Motor neuron (in vitro differentiated cells): ENCODE results near the gene ING4. TPM values are rescaled to one million over a fixed set of nuclear protein-coding genes. Genes with fewer than 3 reads are reported as not detected.

Experiments
- ATAC-seq, 8 experiments: fragments of 200-7000 bp; cut with Tn5 transposase; replicated peaks in 6 of 8; 2 replicates each; pipeline ENCODE4 v1.8.0; 2021; ENCODE audit warnings: mild to moderate bottlenecking in 8 of 8, moderate library complexity in 8 of 8
- H3K27ac ChIP-seq, 2 donors: fragments of 250-450 bp; sonication (Bioruptor Pico); 2 replicates each; pipeline ENCODE4 v1.9.0; 2021; ENCODE audit warnings: antibody characterized with exemption in 2 of 2, mild to moderate bottlenecking in 2 of 2, moderate library complexity in 1 of 2
- H3K4me1 ChIP-seq, 2 donors: fragments of 250-450 bp; sonication (Bioruptor Pico); replicated peaks in 1 of 2; 2 replicates each; pipeline ENCODE4 v1.6.1; 2021; ENCODE audit warnings: antibody characterized with exemption in 2 of 2, mild to moderate bottlenecking in 2 of 2, moderate library complexity in 1 of 2
- H3K4me3 ChIP-seq, 5 donors: fragments of 250-450 bp; sonication (Bioruptor Pico); 2 replicates each; pipeline ENCODE4 v1.9.0; 2021; ENCODE audit warnings: antibody characterized with exemption in 5 of 5, mild to moderate bottlenecking in 5 of 5, moderate library complexity in 4 of 5
- WGBS, 10 experiments: fragments of 450-650 bp; shearing (Covaris generic); methylation state at CpG; one replicate each; pipeline ENCODE4 v1.0.0; 2022; 5-methylcytosine and 5-hydroxymethylcytosine counted together
- in situ Hi-C, 9 experiments: fragments of 400-800 bp; cut with MboI; loops; one replicate each; pipeline ENCODE4 v1.15.0; 2021; ENCODE audit warnings: low sequenced_read_pairs in 9 of 9, low pct_unique_long_range_greater_than_20kb in 2 of 9; ENCODE audit not compliant: unreplicated experiment in 9 of 9
- total RNA-seq, 8 experiments: library from RNA; unstranded; fragments of 300-600 nt; gene quantifications; 2 replicates each; pipeline versions ENCODE4 v1.2.3 to v1.2.4, GENCODE V29; 2022

The ING4 gene
- total RNA-seq, 8 experiments from 2014 or later = 34.3 to 108 (median 81.6) TPM

DNA sequence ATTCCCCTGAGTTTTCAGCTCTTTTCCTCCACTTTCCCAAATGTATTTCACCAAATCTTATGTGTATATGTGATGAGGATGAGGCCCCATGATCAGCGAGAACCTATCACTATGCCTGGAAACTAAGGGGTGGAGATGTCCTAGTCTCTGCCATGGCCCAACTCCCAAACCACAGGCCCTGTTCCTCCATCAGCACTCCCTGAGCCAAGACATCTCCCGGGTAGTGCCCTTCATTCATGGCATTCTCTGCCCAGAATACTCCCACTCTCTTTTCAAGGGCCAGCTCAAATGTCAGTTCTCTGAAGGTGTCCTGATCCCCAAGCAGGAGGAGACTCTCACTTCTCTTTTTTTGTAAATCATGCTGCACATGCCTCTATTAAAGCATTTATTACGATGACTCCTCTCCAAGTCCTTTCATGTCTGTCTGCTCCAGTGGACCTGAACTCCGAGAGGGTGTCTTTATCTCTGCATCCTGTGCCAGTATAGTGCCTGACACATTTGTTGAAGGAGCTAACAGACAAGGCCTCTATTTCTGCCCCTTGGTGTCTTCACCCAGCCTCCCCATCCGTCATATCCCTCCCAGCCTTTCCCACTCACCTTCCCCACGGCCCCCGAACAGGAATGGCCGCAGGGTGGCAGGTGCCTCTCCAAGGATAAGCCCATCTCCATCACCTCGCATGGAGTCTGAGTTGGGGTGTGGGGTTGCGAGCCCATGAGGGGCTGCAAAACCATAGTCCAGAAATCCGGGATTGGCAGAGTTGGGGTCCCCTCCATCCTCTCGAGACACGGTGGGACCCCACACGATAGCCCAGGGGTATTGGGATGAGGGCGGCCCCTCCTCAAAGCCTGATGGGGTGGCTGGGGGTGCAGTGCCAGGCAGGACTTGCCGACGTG, 34.0 kb upstream of the ING4 start:
- peaks cover 18 to 26% of the 10 kb centered on the region in 2 donors for H3K4me1 ChIP-seq
- H3K27ac ChIP-seq = no peak overlapping the region
- no peak for ATAC-seq
- in situ Hi-C loops = no loop called here
- WGBS, 10 experiments = 42 to 100% (median 93%) methylated on average over 1 to 10 of the region's 17 CpGs; no CpG with 5 or more reads in 5 of the 10 experiments
- H3K4me3 ChIP-seq = no peak overlapping the region

GRCh38 chr12:6695313-6696045, 32.6 kb upstream of the ING4 start:
- H3K4me1 ChIP-seq = peaks cover 19 to 24% of the 10 kb centered on the region in 2 donors
- in situ Hi-C loops = no loop called here
- 0 to 75% (median 38%) methylated on average over 1 to 4 of the region's 11 CpGs; no CpG with 5 or more reads in 6 of the 10 experiments for WGBS, 10 experiments
- no peak for ATAC-seq
- H3K27ac ChIP-seq = no peak overlapping the region
- H3K4me3 ChIP-seq = no peak overlapping the region

DNA sequence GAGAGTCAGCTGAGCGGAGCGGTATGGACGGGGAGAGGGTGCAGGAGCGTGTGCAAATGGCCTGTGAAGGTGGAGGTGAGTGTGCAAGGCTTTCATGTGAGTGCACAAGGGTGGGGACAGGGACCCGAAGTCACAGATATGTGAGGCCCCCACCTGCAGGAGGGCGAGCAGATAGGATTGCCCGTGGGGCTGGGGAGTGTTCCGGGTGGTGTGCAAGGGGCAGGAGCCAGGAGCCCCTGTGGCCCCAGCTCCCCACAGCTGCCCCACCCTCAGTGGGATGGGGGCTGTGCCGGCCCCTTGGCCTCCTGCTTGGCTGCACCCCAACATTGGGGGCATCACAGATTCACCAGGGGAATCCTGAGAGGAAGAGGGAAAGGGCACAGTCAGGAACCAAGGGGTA, 31.8 kb upstream of the ING4 start:
- Histone ChIP-seq H3K4me3 (no peak overlapping the region), H3K27ac (no peak overlapping the region), H3K4me1 (peaks cover 22 to 28% of the 10 kb centered on the region in 2 donors)
- in situ Hi-C loops = no loop called here
- no peak for ATAC-seq
- WGBS, 10 experiments = 81 to 100% (median 87%) methylated on average over 2 to 8 of the region's 9 CpGs; no CpG with 5 or more reads in 6 of the 10 experiments

- Histone ChIP-seq H3K4me1 (peaks cover 16 to 24% of the 10 kb centered on the region in 2 donors), H3K4me3 (no peak overlapping the region), H3K27ac (no peak overlapping the region)
- WGBS, 10 experiments = 48 to 90% (median 64%) methylated on average over 2 to 4 of the region's 4 CpGs; no CpG with 5 or more reads in 5 of the 10 experiments
- ATAC-seq = no peak
- in situ Hi-C loops = no loop called here
These were observed 31.0 kb upstream of the ING4 start for GRCh38 chr12:6693832-6694355.

GRCh38 chr12:6692888-6693287, 30.0 kb upstream of the ING4 start:
- in situ Hi-C loops = no loop called here
- Histone ChIP-seq H3K4me1 (peaks cover 14 to 21% of the 10 kb centered on the region in 2 donors), H3K4me3 (no peak overlapping the region), H3K27ac (peak overlapping the region; percentile 24 to 66)
- no CpG with 5 or more reads among the region's 2 CpGs for WGBS, 10 experiments
- ATAC-seq = peak in 2 of 8 experiments; percentile 5 to 9

GRCh38 chr12:6691473-6691872, 28.6 kb upstream of the ING4 start:
- WGBS, 10 experiments = 31 to 83% (median 60%) methylated on average over 1 to 4 of the region's 4 CpGs; no CpG with 5 or more reads in 5 of the 10 experiments
- in situ Hi-C loops = no loop called here
- no peak for ATAC-seq
- H3K4me3 ChIP-seq = no peak overlapping the region
- H3K4me1 ChIP-seq = peaks cover 21 to 29% of the 10 kb centered on the region in 2 donors
- no peak overlapping the region for H3K27ac ChIP-seq

GRCh38 chr12:6688999-6689882, 26.3 kb upstream of the ING4 start, which contains the start of gene ZNF384:
TSS of gene ZNF384 (minus strand) at chr12:6689375. CDS start at chr12:6679520, 9,855 bp downstream.
- 0 to 8% (median 0%) methylated on average over 2 to 9 of the region's 72 CpGs; no CpG with 5 or more reads in 6 of the 10 experiments for WGBS, 10 experiments
- Histone ChIP-seq H3K4me3 (peak within 1 kb of the TSS; percentile 60 to 84 (median 67)), H3K27ac (peak within 1 kb of the TSS; percentile 96 to 97), H3K4me1 (peaks cover 21 to 29% of the 10 kb centered on the region in 2 donors)
- ATAC-seq = peak; percentile 80 to 89 (median 83)
- in situ Hi-C loops = no loop called here

DNA sequence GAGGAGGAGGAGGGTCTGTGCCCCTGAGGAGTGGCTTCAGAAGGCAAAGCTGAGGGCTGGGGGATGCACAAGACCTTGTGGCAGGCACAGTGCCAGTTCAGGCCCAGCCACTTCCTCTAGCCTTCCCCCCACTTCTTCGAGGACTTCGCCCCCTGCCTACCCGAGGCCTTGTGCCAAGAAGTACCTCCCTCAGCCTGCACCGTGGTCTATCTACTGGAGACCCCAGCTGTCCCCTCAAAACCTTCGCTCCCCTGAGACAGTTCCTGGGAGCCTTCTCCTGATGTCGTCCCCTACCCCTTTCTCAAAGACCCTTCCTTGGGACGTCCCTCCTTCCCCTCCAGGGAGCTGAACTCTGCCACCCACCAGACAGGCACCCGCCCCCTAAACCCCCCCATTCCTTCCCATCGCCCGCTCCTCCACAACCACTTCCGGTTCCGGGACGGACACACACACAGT, 25.7 kb upstream of the ING4 start:
- in situ Hi-C loops = no loop called here
- H3K4me1 ChIP-seq = peaks cover 21 to 28% of the 10 kb centered on the region in 2 donors
- ATAC-seq = no peak

DNA sequence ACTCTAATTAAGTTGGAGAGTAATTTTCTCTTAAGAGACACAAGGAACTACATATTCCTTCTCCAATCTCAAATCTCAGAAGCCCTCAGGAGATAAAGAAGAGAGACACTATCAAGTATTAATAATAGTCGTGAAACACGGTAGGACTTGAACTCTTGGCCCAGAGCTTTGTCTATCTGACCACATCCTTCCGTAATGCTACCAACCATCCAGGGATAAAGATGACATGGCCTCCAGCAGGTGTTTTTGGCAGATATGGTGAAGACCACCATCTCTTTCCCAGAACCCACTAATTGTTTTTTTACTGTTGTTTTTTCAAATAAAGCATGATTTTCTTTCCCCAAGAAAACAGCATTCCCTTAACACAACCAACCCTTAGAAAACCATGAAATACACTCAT, 22.9 kb upstream of the ING4 start:
- ATAC-seq = no peak
- H3K4me1 ChIP-seq = peaks cover 11 to 14% of the 10 kb centered on the region in 2 donors
- WGBS, 10 experiments = 71 to 100% (median 94%) methylated on average over 1 to 3 of the region's 3 CpGs; no CpG with 5 or more reads in 1 of the 10 experiments
- no peak overlapping the region for H3K27ac ChIP-seq
- in situ Hi-C loops = no loop called here
- H3K4me3 ChIP-seq = no peak overlapping the region

More for the DNA sequence above, 25.7 kb upstream of the ING4 start:
- Histone ChIP-seq H3K27ac (peak overlapping the region; percentile 96 to 97), H3K4me3 (peak overlapping the region; percentile 60 to 84 (median 67))
- 0% methylated on average over 1 of the region's 13 CpGs; no CpG with 5 or more reads in 7 of the 10 experiments for WGBS, 10 experiments

DNA sequence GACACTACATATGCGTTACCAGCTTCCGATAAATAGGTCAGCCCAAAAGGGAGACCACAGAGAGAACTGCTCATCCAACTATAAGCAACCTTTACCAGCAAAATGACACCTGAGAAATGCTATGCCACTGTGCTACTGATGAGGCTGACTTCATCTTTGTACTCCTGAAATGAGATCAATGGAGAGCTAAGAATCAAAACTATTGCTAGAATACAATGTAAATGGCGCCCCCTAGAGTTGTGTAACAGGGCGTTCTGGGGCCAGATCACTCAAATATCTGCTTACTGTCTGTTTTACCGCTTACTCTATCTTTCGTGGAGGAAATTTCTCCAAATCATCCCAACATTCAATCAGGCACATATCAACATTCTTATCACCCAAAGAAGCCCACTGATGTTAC, 21.7 kb upstream of the ING4 start:
- Histone ChIP-seq H3K4me3 (no peak overlapping the region), H3K27ac (no peak overlapping the region), H3K4me1 (peaks cover 7 to 8% of the 10 kb centered on the region in 2 donors)
- in situ Hi-C loops = no loop called here
- ATAC-seq = no peak
- WGBS, 10 experiments = 43 to 100% (median 71%) methylated on average over 2 to 6 of the region's 6 CpGs

DNA sequence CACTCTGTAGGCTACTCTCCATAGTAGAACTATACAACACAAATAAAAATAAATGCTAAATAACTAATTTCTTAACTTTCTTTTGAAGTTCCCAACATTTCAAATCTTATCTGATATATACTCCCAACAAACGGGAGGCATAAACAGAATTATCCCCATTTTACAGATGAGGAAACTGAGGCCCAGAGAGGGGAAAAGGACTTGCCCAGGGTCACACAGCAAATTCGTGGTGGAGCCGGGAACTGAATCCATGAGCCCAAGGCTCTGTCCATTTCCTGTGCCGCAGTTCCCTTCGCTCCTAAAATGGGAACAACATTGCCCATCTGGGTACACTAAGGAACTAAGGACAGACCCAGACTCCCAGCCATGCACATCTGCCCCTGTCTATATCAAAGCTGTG, 14.0 kb upstream of the ING4 start:
- 40 to 100% (median 99%) methylated on average over 1 to 5 of the region's 5 CpGs; no CpG with 5 or more reads in 2 of the 10 experiments for WGBS, 10 experiments
- Histone ChIP-seq H3K27ac (no peak overlapping the region), H3K4me1 (no peaks in the 10 kb centered on the region), H3K4me3 (no peak overlapping the region)
- ATAC-seq = no peak
- in situ Hi-C loops = no loop called here

GRCh38 chr12:6672143-6672542, 9.2 kb upstream of the ING4 start:
- ATAC-seq = peak in 2 of 8 experiments; percentile 42 to 44
- in situ Hi-C loops = loop anchor here in 1 of 9 experiments (25.0 kb wide), 1 partner anchor 110 kb away; the partner anchor contains the start of genes IFFO1 and NOP2
- Histone ChIP-seq H3K27ac (no peak overlapping the region), H3K4me1 (no peaks in the 10 kb centered on the region), H3K4me3 (no peak overlapping the region)
- 95 to 100% (median 100%) methylated on average over 2 to 6 of the region's 18 CpGs; no CpG with 5 or more reads in 5 of the 10 experiments for WGBS, 10 experiments
